G401 (cell line): ENCODE measurements around the gene TRPT1. TPM values are rescaled to one million over a fixed set of nuclear protein-coding genes. Genes with fewer than 3 reads are reported as not detected.
A peak's percentile ranks its signal among the peaks of the same experiment; 100 is the strongest.

ENCODE experiments used
- DNase-seq: peaks from one replicate; pipeline ENCODE4 v3.0.0-alpha.2; 2015; ENCODE audit warnings: low spot score
- in situ Hi-C: cut with HindIII; loops from 2 replicates; pipeline ENCODE4 v1.10.0; 2016; ENCODE audit warnings: low sequenced_read_pairs, mixed read lengths
- total RNA-seq: library from RNA; depleted of rRNA; stranded (reverse); fragments of >200 nt; shearing (Covaris generic); gene quantifications from 2 replicates; pipeline ENCODE4 v1.2.3, GENCODE V29; 2014

The TRPT1 gene
- total RNA-seq, 1 experiment from 2014 or later: 46.2 TPM

DNA sequence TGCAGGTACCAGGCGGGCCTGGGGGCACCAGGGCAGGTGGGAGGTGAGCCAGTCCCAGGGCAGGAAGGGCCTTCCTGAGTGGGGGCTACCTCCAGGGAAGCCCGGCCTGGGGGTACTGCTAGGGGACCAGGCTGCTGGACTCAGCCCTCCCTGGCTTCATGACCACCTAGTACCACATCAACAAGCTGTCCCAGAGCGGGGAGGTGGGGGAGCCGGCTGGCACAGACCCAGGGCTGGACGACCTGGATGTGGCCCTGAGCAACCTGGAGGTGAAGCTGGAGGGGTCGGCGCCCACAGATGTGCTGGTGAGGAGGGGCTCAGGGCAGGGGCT is 6.7 kb downstream of the TRPT1 start:
- in situ Hi-C loops: no loop called here
- DNase-seq: no peak

DNA sequence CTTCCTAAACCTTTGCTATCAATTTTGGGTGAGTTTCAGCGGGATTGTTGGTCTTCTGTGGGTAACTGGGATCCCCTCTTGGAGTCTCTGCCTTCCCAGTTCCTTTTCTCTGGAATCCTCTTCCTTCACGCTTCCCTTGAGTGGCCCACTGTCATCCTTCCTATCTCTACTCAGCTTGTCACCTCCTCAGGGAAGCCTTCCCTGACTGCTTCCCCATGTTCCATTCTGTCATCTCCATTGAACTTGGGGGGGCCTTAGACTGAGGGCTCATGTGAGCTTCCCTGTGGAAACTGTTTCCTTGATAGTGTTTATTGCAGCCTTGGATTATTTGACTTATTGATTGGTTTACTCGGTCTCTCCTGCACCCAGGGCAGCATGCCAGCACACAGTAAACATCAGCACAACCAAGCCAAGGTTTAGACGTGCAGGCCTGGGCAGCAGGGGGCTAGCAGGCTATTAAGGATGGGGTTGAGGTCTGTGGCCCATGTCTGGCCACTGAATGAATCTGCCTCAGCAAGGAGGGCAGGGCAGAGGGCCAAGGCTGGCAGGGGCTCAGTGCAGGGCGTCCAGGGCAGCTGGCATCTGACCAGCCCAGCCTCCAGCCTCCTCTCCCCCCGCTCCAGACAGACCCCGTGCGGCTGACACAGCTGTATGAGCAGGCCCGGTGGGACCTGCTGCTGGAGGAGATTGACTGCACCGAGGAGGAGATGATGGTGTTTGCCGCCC is 7.2 kb downstream of the TRPT1 start:
- DNase-seq: no peak
- in situ Hi-C loops: no loop called here

DNA sequence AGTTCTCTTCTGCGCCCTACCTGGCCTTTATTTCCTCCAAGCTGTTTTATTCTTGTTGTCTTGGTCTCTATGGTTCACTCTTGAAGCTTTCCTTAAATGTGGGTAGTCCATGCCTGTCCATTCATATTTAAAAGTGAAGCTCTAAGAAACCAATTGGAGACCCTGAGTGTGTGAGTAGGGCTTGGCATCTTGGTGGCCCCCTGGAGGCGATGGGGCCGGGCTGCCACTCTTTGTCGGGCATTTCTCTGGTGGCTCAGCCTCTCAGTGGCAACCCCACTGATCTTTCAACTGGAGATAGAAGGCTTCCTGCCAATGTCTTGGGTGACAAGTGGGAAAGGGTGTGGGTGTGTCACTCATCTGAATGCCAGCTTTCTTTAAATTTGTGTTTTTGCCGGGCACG is 9.1 kb downstream of the TRPT1 start:
- in situ Hi-C loops: no loop called here
- DNase-seq: no peak

DNA sequence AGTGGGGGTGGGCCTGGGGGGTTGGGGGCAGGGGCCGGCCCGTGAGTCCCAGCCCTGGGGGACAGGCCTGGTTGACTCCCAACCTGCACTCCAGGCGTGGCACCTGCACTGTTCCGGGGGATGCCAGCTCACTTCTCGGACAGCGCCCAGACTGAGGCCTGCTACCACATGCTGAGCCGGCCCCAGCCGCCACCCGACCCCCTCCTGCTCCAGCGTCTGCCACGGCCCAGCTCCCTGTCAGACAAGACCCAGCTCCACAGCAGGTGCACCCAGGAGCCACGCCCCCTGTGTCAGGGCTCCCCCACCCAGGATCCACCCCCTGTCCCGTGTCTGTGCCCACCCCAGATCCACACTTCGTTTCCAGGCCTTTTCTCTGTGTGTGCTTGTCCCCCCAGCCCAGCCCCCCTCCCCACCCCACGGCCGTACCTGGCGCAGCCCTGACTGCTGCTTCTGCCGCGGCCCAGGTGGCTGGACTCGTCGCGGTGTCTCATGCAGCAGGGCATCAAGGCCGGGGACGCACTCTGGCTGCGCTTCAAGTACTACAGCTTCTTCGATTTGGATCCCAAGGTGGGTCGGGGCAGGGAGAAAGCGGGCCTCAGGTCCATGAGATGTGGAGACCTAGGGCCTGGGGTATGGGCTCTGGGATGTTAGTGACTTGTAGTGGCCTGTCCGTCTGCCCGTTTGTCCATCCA is 14.7 kb downstream of the TRPT1 start:
- no peak for DNase-seq
- in situ Hi-C loops: no loop called here

DNA sequence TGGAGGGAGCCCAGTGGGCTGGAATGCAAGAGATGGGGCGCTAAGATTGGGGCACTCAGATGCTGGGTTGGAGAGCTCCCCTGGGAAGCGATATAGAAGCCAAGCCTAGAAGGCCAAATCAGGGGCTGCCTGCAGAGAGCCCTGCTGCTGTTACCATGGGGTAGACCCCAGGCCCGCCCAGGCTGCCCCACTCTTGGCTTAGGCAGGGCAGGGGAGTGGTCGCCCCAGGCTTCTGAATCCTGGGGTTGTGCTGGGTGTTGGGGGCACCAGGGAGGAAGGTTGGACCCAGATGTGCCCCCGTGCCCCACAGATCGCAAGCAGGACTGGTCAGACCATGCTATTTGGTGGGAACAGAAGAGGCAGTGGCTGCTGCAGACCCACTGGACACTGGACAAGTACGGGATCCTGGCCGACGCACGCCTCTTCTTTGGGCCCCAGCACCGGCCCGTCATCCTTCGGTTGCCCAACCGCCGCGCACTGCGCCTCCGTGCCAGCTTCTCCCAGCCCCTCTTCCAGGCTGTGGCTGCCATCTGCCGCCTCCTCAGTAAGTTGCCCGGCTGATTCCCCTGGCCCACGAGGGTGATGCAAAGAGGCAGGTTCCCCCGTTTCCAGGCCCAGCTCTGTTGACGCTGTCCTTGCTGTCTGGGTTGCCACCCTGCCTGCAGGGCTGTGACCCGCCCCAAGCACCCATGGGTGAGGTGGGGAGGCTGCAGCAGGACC is 15.5 kb downstream of the TRPT1 start:
- in situ Hi-C loops: no loop called here
- DNase-seq: peak; percentile 70

DNA sequence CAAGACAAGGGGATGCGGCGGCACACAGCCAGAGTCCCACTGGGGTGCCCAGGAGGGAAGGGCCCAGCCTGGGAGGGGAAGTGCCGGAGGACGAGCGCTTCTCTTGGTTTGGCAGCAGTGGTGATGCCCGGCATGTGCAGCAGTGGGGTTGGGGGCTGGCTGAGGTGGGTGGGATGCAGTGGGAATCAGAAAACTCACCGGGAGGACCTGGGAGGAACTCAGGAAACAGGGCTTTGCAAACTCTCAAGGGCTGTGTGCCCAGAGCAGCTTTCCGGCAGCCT is 16.5 kb downstream of the TRPT1 start:
- no peak for DNase-seq
- in situ Hi-C loops: loop anchor here (10.0 kb wide), 1 partner anchor 65 kb away; no protein-coding TSS in a partner anchor

DNA sequence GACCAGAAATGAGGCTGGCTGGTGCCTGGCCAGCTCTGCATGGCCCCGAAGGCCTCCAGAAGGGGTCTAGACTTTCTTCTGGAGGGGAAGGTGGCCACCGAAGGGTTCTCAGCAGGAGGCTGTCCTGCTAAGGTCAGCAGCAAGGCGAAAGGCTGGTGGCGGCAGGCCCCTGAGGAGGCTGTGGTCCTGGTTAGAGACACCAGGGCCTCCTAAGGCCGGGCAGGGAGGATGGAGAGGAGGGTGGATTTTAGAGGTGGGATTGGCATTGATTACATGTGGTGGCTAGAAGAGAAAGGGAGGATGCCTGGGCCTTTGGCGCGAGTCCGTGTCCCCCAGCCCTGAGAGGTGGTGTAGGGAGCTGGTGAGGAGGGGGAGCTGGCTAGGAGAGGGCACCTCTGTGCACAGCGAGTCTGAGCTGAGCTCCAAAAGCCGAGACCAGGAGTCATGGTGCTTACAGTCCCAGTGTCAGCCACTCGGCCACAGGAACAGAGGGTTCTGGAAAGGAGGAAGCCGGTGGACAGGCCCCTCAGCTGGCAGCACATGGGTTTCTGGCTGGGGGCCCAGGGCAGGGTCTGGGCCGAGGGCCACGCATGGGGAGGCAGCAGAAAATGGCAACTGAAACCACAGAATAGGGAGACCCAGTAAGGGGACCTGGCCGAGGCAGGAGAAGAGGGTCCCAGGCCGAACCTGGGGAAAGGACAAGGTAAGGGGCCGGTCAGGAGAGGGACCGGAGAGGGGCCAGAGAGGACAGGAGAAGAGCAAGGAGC is 17.0 kb downstream of the TRPT1 start:
- in situ Hi-C loops: loop anchor here (10.0 kb wide), 1 partner anchor 66 kb away; no protein-coding TSS in a partner anchor
- no peak for DNase-seq

DNA sequence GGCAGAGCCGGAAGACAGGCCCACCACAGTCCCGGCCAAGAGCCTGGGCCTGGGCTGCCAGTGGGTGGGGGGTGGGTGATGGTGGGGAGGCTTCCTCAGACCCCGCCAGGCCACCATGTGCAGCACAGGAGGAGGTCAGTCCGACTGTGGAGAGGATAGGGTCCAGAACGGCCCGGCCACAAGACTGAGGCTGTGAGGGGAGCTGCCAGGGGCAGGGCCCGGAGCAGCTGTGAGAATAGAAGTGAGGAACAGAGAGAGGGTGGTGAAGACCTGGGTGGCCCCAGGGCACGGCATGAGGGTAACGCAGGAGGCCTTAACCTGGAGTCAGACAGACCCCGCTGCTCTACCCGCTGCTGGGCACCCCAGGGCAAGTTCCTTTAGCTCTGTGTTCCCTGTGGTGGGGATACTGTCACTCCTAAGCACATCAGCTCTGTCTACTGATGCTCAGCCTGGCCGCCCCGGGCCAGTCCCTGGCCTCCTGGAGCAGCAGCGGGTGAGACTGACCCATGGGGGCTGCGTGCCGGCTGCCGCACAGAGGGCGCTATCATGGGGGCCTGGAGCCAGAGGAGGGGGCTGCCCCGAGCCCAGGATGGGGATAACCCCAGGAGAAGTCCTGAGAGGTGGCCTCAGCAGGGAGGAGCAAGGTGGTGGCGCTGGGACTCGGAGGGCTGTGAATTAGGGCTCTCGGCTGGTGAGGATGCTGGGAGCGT is 17.7 kb downstream of the TRPT1 start:
- no peak for DNase-seq
- in situ Hi-C loops: loop anchor here (10.0 kb wide), 1 partner anchor 67 kb away; no protein-coding TSS in a partner anchor

DNA sequence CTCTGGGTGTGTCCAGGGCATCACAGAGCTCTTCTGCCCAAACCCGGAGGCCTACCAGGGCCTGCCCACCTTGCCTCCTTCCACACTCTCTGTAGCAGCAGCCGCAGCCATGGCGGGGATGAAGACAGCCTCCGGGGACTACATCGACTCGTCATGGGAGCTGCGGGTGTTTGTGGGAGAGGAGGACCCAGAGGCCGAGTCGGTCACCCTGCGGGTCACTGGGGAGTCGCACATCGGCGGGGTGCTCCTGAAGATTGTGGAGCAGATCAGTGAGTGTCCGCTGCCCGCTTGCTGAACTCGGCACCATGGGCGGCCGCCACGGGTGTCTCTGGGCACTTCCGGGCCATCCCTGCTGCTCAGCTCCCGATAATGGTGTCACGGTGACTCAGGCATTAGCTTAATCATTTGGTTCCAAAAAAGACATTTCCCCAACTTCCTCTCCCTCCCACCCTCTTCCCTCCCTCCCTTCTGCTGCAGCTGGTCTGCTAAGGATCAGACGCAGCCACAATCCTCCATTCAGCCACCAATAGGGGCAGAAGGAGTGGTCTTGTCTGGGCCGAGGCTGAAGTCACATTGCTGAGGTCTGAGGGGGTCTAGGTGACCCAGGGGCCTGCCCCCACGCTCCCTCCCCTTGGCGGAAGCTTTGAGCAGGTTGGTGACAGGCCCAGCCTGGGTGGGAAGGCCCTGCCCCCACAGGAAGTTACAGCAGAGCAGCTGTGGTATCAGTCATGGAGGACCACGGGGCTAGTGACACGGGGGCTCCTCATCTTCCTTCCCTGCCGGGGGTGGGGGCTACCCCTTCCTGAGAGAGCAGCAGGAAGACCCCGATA is 18.5 kb downstream of the TRPT1 start:
- in situ Hi-C loops: loop anchor here (10.0 kb wide), 1 partner anchor 67 kb away; no protein-coding TSS in a partner anchor
- no peak for DNase-seq

DNA sequence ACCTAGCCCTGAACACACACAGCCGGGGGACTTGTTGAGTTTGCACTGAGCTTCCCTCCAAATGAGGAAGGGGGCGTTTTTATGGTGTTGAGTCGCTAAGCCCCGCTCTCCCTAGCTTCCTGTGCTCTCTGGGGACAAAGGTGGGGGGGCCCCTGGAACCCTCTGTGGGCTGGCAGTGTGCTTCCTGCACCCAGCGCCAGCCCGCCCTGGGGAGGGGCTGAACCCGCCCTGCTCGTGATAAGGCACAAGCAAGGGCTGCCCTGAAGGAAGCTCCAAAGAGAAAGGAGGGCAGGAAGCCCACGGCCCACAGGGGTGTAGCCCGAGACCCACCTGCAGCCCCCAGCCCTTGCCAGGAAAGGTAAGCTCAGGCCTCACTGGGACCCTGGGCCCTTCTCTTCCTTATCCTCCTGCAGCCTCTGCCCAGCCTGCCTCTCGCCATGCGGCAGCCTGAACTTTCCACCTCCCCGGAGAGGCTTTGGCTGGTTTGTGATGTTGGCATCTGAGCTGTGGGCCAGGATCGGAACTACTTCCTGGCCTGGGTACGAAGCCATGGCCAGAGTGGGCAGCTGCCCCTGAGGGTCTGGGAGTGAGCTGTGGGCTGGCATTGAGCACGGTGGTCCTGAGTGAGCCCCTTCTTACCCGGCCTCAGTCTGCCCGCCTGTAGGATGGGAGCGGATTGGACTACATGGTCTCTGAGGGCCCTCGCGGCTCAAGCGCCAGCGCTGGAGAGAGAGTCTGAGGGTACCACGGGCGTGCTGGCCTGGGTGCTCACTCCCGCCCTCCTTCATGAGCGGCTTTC is 19.3 kb downstream of the TRPT1 start, which contains the start of gene FERMT3:
TSS of gene FERMT3 (plus strand) at position 265 of the 799 bp plus-strand sequence. CDS start 644 bp downstream, outside the sequence.
- no peak for DNase-seq
- in situ Hi-C loops: loop anchor here (10.0 kb wide), 1 partner anchor 68 kb away; no protein-coding TSS in a partner anchor

DNA sequence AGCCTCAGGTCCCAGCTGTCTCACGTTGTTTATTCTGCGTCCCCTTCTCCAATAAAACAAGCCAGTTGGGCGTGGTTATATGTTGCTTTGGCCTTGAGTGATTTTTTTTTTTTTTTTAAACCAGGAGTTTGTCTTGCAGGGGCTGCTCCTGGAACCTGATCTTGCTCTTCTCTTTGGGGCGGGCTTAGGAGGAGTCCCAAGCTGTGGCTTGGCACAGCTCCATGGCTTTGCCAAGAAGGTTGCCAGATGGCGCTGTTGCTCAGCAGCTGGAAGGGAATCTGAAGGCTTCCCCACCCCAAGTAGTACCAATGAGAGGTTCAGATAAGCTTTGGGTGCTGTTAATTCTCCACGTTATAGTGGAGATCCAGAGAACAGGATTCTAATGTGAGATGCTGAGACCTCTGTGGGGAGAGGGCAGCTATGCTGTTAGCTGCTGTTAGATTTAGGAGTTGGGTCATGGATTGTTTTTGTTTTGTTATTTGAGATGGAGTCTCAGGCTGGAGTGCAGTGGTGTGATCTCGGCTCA is 21.5 kb downstream of the TRPT1 start:
- DNase-seq: peak; percentile 86
- in situ Hi-C loops: loop anchor here (10.0 kb wide), 1 partner anchor 70 kb away; no protein-coding TSS in a partner anchor

DNA sequence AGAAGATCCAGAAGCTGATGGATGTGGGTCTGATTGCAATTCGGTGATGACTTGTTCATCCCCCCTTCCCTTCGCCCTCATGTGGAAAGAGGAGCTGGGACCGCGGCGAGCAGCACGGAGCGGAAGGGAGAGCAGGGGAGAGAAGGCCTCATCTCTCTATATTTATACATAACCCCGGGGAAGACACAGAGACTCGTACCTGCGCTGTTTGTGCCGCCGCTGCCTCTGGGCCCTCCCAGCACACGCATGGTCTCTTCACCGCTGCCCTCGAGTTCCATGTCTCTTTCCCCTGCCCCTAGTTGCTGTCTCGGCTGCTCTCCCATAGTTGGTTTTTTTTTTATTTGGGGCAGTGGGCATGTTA is 21.9 kb downstream of the TRPT1 start:
- in situ Hi-C loops: loop anchor here (10.0 kb wide), 1 partner anchor 71 kb away; no protein-coding TSS in a partner anchor

DNA sequence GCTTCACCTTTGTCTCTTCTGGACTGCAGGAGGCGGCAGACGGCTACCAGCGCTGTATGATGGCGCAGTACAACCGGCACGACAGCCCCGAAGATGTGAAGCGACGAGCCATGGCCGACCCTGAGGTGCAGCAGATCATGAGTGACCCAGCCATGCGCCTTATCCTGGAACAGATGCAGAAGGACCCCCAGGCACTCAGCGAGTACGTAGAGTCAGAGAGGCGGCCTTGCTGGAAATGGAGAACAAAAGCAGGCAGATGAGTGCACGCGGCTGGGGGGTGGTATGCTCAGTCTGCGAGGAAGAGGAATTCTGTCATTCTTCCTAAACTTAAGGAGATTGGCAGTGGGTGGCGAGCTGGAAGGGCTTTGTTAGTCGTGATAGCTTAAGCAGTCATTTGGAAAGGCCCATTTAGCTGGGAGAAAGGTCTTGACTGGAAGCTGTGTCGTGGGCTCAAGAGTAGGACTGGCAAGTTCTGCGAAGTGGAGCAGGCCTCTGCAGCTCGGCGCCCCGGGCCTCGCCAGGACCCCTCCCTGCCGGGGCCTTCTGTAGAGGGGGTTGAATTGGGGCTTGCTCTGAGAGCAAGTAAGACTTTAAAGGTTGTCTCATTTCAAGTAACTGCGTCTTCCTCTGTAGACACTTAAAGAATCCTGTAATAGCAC is 22.4 kb downstream of the TRPT1 start:
- in situ Hi-C loops: loop anchor here (10.0 kb wide), 1 partner anchor 71 kb away; no protein-coding TSS in a partner anchor
- DNase-seq: no peak

More for the DNA sequence above, 21.9 kb downstream of the TRPT1 start:
- DNase-seq: no peak

DNA sequence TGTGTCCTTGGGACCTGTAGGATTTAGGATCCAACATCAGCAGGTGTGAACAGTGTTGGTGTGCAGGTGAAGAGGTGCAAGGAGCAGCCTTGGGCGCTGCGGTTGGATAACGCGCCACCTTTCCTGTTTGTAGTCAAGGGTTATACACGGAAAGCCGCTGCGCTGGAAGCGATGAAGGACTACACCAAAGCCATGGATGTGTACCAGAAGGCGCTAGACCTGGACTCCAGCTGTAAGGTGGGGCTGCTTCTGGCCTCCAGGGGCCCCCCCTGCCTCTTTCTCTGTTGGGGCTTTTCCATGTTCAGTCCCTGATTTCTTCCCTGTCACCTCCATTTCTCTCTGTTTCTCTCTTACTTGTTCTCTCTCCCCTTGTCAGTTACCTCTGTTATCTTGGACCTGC is 23.0 kb downstream of the TRPT1 start:
- no peak for DNase-seq
- in situ Hi-C loops: loop anchor here (10.0 kb wide), 1 partner anchor 72 kb away; no protein-coding TSS in a partner anchor

DNA sequence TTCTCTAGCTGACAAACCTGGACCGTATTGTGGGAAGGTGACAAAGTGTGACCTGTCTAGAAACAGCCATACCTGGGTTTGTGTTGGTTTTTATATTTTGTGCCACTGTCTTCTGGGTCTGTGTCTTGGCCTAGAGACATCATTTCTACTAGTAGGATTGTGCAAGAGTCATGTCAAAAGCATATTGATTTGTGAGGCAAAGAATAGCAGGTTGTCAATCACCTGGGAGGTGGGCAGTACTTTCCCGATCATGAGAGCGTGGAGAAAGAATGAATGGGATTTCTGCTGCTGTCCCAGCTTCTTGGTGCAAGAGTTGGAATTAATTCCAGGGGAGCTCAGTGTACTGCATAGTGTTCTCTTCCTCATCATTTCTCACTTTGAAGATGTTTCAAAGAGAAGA is 24.4 kb downstream of the TRPT1 start:
- in situ Hi-C loops: loop anchor here (10.0 kb wide), 1 partner anchor 73 kb away; no protein-coding TSS in a partner anchor
- no peak for DNase-seq

DNA sequence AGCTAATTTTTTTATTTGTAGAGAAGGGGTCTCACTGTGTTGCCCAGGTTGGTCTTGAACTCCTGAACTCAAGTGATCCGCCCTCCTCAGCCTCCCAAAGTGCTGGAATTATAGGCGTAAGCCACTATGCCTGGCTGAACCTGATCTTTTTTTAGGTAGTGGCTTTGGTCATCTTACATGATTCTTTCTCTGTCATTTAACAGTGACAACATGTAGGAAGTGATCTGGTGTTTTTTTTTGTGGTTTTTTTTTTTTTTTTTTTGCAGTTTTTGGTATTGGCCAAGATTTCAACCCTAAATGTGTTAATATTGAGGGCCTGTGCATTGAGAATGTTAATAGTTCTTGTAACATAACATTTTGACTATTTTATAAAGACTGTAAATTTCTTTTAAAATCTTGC is 27.5 kb downstream of the TRPT1 start:
- in situ Hi-C loops: no loop called here
- DNase-seq: no peak
